Esophagus squamous epithelium (tissue), 4 donors: ENCODE measurements around the gene CCSER1.

ENCODE experiments used
- POLR2A ChIP-seq, 4 donors: fragments of 450-650 bp; IDR thresholded peaks; one replicate each; pipeline ENCODE4 v1.6.1; 2017; ENCODE audit warnings: antibody characterized with exemption in 4 of 4, mild to moderate bottlenecking in 4 of 4, moderate library complexity in 3 of 4
- TF ChIP-seq, protein P1 (sequence below), 6 experiments: fragments of 450-650 bp in 4 of 6; fragments of 200-600 bp in 2 of 6; sonication (generic) in 2 of 6; IDR thresholded peaks; one replicate each; pipeline ENCODE4 v1.5.1; 2016 to 2019; ENCODE audit warnings: antibody characterized with exemption in 6 of 6, mild to moderate bottlenecking in 4 of 6, moderate library complexity in 4 of 6

DNA sequence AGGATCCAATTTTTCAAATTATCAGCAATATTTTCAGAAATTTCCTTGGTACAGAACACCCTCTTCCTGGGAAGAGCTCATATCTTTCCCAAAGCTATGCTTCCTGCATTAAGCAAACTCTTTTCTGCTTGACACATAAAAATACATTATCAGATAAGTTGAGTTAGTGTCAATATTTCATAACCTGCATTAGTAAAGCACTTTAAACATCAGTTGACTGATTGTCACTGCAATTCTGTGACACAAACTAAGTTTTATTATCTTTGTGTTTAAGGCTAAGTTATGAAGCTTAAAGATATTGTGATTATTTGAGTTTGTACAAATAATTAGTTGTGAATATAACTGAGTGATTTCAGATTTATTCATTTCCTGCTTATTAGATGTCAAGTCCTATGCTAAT, 1131.1 kb downstream of the CCSER1 start:
- no peak for TF ChIP-seq POLR2A (IDR thresholded peaks at IDR 0.05)
- TF ChIP-seq, protein P1, sequence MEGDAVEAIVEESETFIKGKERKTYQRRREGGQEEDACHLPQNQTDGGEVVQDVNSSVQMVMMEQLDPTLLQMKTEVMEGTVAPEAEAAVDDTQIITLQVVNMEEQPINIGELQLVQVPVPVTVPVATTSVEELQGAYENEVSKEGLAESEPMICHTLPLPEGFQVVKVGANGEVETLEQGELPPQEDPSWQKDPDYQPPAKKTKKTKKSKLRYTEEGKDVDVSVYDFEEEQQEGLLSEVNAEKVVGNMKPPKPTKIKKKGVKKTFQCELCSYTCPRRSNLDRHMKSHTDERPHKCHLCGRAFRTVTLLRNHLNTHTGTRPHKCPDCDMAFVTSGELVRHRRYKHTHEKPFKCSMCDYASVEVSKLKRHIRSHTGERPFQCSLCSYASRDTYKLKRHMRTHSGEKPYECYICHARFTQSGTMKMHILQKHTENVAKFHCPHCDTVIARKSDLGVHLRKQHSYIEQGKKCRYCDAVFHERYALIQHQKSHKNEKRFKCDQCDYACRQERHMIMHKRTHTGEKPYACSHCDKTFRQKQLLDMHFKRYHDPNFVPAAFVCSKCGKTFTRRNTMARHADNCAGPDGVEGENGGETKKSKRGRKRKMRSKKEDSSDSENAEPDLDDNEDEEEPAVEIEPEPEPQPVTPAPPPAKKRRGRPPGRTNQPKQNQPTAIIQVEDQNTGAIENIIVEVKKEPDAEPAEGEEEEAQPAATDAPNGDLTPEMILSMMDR (IDR thresholded peaks at IDR 0.05) = no peak
